ENCODE data around the gene DRICH1. TPM values are rescaled to one million over a fixed set of nuclear protein-coding genes. Genes with fewer than 3 reads are reported as not detected.

Gene DRICH1
- total RNA-seq, 1 donor from 2014 or later: not detected

DNA sequence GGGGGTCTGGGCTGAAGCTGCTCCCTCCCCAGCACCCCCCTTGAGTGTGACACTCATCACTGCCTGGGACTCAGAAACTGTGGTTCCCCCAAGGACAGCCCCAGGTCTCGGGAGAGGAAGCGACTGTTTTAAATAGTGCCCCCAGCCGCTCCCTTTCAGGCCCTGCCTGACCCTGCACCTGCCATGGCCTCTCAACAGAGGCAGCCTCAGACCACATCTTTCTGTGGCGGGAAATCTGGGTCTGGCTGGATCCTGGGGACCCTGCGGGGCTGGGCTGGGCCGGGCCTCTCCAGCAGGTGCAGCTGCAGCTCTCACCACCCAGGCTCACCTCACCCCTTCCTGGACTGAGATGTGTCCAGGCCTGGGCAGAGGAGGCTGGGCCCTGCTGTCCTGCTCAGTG, 48.3 kb downstream of the DRICH1 start:
- Histone ChIP-seq H3K27ac (no peak overlapping the region), H3K9me3 (no peaks in the 10 kb centered on the region), H3K36me3 (no peaks in the 10 kb centered on the region), H3K4me1 (no peaks in the 10 kb centered on the region), H3K27me3 (no peaks in the 10 kb centered on the region), H3K4me3 (no peak overlapping the region)
- no peak for DNase-seq (ENCODE audit: low spot score in 2 of 2)
- intact Hi-C loops (cut with DNase I): no loop called here
- no peak for TF ChIP-seq CTCF (IDR thresholded peaks at IDR 0.05)

DNA sequence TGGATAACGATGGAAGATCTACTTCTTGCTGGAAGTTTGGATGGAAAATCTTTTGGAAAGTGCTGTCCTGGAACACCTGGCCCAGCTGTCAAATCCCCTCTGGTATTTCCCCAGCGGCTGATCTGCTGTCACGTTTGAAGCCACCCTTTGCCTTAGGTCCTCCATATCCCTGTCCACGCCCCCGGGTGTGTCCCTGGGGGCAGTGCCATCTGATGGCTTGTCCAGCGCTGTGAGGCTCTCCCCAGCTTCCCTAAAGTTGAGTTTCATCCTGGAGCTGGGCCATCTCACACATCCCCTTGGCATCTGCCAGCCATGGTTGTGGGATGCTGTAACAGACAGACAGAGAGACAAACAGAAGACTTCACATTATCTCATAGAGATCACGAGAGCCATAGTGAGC, 49.0 kb downstream of the DRICH1 start:
- no peak for DNase-seq (ENCODE audit: low spot score in 2 of 2)
- Histone ChIP-seq H3K9me3 (no peaks in the 10 kb centered on the region), H3K36me3 (no peaks in the 10 kb centered on the region), H3K4me3 (no peak overlapping the region), H3K27me3 (no peaks in the 10 kb centered on the region), H3K4me1 (no peaks in the 10 kb centered on the region), H3K27ac (no peak overlapping the region)
- intact Hi-C loops (cut with DNase I): no loop called here
- TF ChIP-seq CTCF (IDR thresholded peaks at IDR 0.05): no peak

DNA sequence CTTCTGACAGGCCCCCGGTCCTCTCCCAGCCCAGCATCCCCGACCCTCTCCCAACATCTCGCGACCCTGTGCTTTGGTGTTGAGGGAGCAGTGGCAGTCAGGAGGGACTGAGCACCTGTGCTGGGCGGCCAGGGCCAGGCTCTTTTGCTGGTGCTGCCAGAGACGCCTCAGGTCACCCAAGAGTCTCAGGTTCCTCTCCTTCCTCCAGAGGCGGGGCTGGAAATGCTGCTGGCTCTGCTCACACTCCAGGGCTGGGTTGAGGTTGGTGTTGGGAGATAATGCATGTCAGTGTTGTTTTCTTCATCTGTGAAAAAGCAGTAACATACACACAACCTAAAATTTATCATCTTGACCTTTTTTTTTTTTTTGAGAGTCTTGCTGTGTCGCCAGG, 50.9 kb downstream of the DRICH1 start:
- no peaks in the 10 kb centered on the region for H3K9me3 ChIP-seq
- no peaks in the 10 kb centered on the region for H3K4me1 ChIP-seq
- no peaks in the 10 kb centered on the region for H3K36me3 ChIP-seq
- intact Hi-C loops (cut with DNase I): no loop called here
- no peaks in the 10 kb centered on the region for H3K27me3 ChIP-seq
- DNase-seq (ENCODE audit: low spot score in 2 of 2): no peak
- no peak for TF ChIP-seq CTCF (IDR thresholded peaks at IDR 0.05)
- H3K4me3 ChIP-seq: no peak overlapping the region
- H3K27ac ChIP-seq: no peak overlapping the region

GRCh38 chr22:23580576-23581259, 51.4 kb downstream of the DRICH1 start:
- H3K27me3 ChIP-seq: no peaks in the 10 kb centered on the region
- no peaks in the 10 kb centered on the region for H3K36me3 ChIP-seq
- H3K27ac ChIP-seq: no peak overlapping the region
- TF ChIP-seq CTCF (IDR thresholded peaks at IDR 0.05): no peak
- no peak for DNase-seq (ENCODE audit: low spot score in 2 of 2)
- no peaks in the 10 kb centered on the region for H3K9me3 ChIP-seq
- H3K4me3 ChIP-seq: no peak overlapping the region
- intact Hi-C loops (cut with DNase I): no loop called here
- H3K4me1 ChIP-seq: no peaks in the 10 kb centered on the region

GRCh38 chr22:23579870-23580575, 52.1 kb downstream of the DRICH1 start, which contains the start of gene IGLL1:
Gene IGLL1, minus strand, starts transcription at chr22:23580290. Its CDS starts 100 bp downstream, at chr22:23580190.
- no peaks in the 10 kb centered on the region for H3K4me1 ChIP-seq
- intact Hi-C loops (cut with DNase I): no loop called here
- no peak for TF ChIP-seq CTCF (IDR thresholded peaks at IDR 0.05)
- no peak within 1 kb of the TSS for H3K27ac ChIP-seq
- no peaks in the 10 kb centered on the region for H3K9me3 ChIP-seq
- H3K4me3 ChIP-seq: no peak within 1 kb of the TSS
- H3K27me3 ChIP-seq: no peaks in the 10 kb centered on the region
- no peaks in the 10 kb centered on the region for H3K36me3 ChIP-seq
- no peak for DNase-seq (ENCODE audit: low spot score in 2 of 2)
